Upper lobe of left lung (tissue), 4 donors: ENCODE data around the gene SRSF9.

Experiments
- CTCF ChIP-seq, 6 experiments: fragments of 450-650 bp in 4 of 6; fragments of 200-600 bp in 2 of 6; sonication (generic) in 2 of 6; IDR thresholded peaks; one replicate each; pipeline ENCODE4 v1.5.1; 2016 to 2019; ENCODE audit warnings: antibody characterized with exemption in 6 of 6
- EP300 ChIP-seq, 4 donors: sonication (generic); formaldehyde crosslinking; IDR thresholded peaks; one replicate each; pipeline ENCODE4 v1.5.1; 2017; ENCODE audit warnings: antibody characterized with exemption in 4 of 4, control low read depth in 2 of 4
- POLR2A ChIP-seq, 4 donors: fragments of 450-650 bp; IDR thresholded peaks; one replicate each; pipeline ENCODE4 v1.5.1; 2016 to 2017; ENCODE audit warnings: antibody characterized with exemption in 4 of 4, mild to moderate bottlenecking in 2 of 4

GRCh38 chr12:120468325-120468820 lies 1.2 kb downstream of the SRSF9 start:
- no peak for TF ChIP-seq CTCF (IDR thresholded peaks at IDR 0.05)
- TF ChIP-seq EP300 (IDR thresholded peaks at IDR 0.05) = no peak
- peak in 3 of 4 donors; percentile 9 to 31 (median 21) for TF ChIP-seq POLR2A (IDR thresholded peaks at IDR 0.05)
